HT-29 (cell line): ENCODE measurements around the gene ATP5PD. TPM values are rescaled to one million over a fixed set of nuclear protein-coding genes. Genes with fewer than 3 reads are reported as not detected.

Experiments used
- DNase-seq: peaks from one replicate; pipeline ENCODE4 v3.0.0-alpha.2; 2015; ENCODE audit warnings: low spot score
- total RNA-seq: library from RNA; depleted of rRNA; stranded (reverse); fragments of >200 nt; shearing (Covaris generic); gene quantifications from 2 replicates; pipeline ENCODE4 v1.2.3, GENCODE V29; 2014; rRNA removed

The ATP5PD gene
- 127 and 169 TPM in 2 replicates for total RNA-seq

DNA sequence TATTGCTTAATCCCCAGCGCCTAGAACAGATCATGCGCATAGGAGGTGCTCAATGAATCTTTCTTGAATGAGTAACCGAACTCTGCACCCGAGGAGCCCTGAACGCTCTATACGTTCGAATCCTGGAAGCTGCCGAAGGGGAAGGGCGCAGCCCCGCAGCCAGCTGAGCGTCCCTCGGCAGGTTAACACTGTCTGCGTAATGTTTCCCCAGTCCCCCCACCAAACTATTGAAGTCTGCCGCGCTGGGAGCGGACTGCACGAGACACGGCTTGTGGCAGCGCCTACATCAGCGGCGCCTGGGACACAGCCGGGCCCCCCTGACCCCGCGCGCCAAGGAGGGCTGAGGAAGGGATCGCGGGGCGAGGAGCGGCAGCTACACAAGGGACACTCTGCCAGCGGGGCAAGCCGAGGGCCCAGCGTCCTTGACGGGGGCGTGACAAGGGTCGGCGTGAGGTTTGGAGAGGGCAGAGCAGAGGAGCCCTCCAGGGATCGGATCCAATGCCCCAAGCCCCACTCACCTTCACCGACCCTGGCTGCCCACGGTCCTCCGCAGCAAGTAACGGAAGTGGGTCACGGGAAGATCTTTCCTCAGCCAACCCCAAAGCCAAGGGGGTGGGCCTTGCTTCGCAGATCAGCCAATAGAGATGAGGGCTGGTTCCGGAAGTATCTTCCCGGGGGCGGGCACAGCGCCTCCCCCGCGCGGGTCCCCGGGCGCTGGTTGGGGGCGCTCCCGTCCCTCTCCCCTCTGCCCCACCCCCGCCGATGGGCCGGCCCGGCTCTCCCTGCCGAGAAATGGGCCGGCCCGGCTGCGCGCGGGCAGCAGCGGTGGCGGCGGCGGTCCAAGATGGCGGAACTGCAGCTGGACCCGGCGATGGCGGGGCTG is at the start of gene ATP5PD, which contains the start of gene KCTD2:
TSS of gene ATP5PD (minus strand) at position 563 of the 883 bp plus-strand sequence. CDS start 4,319 bp downstream, outside the sequence.
TSS of gene KCTD2 (plus strand) at position 819 of the 883 bp plus-strand sequence. CDS start at position 845, 26 bp downstream.
- peak; percentile 93 for DNase-seq

DNA sequence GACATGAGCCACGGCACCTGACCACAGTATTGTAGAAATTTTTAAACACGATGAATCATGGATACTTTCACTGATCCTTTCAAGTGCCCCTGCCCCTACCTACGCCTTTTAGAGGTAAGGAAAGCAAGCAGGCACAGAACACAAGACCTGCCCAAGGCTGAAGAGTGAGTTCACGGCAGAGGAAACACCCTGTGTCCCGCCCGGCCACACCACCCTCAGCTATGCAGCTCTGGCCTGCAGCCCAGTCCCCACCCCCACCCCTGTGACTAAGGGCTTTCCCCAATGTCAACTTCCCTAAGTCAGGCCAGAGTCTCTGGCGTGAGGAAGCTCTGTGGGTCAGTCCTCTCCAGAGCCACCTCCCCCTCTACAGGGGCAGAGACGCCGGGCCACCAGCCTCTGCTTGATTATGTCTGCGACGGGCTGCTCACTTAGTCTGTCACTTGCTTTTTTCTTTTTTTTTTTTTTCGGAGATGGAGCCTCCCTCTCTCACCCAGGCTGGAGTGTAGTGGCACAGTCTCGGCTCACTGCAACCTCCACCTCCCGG is 49.4 kb upstream of the ATP5PD start:
- DNase-seq = peak; percentile 98

DNA sequence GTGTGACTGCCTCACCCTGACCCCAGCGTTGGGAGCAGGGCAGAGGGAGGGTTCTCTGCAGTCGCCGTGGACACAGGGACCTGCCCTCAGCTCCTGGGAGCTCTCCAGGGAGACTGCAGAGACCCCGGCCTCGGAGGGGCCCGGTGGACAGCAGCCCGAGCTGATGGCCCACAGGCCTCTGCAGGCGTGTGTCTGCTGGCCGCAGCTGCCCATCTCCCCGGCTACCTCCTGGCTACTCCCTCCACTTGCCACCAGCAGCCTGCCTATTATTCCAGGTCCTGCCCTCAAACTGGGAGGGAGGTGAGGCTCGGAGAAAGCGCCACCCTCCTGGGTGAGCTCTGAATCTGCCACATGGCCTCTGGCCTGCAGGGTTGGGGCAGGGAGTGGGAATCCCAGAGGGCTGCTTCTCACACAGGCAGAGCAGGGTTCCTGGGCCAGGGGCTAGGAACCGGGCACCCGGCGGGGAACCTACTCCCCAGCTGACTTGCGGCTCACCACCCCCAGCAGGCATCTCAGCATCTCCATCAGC is 48.2 kb upstream of the ATP5PD start:
- DNase-seq = peak; percentile 89

DNA sequence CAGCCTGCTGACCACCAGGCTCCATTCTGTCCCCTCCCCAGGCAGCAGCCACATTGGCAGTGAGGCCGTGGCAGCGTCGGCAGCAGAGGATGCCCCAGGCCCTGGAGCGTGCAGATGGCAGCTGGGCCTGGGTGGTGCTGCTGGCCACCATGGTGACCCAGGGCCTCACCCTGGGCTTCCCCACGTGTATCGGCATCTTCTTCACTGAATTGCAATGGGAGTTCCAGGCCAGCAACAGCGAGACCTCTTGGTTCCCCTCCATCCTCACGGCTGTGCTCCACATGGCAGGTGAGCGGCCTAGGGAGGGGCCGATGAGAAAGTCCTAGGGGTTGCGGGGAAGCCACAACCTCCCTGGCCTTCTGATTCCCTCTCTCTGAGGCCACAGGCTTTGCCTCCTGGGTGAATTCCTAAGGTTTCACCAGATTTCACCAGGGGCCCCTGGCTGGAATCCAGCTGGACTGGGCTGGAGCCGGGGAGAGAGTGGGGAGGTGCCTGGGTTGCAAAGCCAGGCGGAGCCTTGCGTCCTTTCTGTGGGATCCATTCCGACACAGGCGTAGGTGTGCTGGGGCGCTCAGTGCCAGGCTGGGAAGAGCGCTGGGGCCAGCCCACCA is 46.9 kb upstream of the ATP5PD start:
- peak; percentile 70 for DNase-seq

DNA sequence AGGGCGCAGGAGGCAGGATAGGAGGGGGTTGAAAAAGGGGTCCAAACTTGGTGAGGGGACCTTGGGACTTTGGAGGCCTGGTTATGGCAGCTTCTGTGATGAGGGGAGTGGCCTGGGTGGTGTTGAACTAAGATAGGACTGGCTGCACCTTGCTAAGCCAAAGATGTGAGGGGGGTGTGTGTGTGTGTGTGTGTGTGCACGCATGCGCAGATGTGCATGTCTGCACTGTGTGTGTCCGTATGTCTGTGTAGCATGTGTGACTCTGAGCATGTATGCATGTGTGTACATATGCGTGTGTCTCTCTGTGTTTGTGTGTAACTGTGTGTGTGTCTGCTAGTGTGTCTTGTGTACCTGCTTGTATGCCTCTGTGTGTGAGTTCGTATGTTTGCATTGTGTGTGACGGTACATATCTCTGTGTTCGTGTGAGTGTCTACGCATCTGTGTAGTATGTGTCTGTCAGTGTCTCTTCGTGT is 45.1 kb upstream of the ATP5PD start:
- no peak for DNase-seq

DNA sequence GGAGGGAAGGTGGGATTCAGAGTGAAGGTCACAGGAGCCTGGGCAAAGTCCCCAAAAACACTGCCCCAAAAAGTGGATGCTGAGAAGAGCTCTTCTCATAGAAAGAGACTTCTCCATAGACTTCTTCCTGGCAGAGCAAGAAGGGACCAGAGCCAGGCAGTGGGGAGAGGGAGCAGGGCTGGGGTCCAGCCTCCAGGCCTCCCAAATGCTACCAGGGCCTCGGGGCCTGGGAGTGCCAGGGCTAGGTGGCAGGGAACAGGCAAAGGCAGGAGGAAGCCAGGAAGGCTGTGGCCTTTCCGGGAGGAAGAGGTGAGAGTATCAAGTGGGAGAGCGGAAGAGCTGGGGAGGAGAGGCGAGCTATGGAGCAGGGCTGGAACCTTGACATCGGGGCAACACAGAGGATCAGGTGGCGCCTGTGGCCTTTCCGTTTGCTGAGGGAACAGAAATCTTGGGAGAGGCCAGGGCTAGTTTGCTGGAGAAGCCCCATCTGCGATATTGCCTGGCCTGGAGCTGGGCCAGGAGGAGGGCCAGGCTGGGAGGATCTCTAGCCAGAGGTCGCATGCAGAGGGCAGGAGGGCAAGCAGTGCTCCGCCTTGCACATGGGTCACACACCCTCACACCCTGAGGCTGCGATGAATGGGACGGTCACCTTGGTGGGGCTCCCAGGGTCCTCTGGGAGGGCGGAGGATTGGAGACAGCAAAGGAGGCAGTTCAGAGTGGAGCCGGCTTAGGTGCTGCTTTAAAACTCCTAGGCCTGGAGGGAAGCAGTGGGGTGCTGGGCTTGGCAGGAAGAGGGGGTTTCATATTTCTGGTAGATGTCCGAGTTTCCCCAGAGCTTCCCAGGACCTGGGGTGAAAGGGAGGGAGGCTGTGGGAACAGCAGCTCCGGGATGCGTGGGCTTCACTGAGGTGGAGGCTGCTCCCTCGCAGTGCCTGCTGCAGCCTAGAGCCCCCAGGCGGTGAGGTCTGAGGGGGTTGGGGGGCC is 44.4 kb upstream of the ATP5PD start:
- DNase-seq = peak; percentile 64

DNA sequence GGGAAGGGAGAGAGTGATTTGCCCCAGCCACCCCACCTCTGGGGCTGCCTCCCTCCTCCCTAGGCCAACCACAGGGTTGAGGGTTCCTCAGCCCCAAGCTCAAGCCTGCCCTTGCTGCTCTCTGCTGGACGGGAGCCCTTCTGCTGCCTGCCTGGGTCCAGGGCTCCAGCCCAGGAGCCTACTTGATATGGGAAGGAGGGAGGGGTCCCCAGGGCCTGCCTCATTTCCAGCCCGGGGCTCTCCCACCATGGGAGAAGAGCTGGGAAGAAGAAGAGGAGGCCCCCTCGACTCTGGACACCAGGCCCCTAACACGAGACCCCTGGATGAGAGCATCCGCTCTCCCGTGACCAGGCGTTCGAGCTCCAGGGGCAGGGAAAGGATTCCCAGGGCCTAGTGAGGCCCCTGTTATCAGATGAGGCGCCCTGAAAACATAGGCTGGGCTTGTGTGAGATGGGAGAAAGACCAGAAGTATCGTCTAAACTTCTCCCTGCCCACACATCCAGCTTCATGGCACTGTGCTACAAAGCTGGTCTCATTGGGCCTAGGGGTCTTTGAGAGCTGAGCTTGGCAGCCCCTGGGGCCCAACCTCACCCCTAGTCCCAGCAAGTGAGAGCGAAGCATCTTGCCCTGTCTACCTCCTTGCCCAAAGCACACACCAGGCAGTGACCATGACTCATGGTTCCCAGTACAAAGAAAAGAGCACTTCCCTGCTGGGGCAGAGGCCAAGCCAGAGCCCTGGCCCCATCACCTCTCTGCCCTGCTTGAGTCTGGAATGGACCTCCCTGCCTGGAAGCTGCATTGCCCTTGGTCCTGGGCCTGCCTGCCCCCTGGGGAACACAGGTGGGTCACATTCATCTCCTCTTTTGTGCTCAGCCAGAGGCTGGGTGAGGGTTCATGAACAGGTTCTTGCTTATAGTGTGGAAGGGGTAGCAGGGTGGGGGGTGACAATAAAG is 42.0 kb upstream of the ATP5PD start:
- DNase-seq = peak; percentile 73

DNA sequence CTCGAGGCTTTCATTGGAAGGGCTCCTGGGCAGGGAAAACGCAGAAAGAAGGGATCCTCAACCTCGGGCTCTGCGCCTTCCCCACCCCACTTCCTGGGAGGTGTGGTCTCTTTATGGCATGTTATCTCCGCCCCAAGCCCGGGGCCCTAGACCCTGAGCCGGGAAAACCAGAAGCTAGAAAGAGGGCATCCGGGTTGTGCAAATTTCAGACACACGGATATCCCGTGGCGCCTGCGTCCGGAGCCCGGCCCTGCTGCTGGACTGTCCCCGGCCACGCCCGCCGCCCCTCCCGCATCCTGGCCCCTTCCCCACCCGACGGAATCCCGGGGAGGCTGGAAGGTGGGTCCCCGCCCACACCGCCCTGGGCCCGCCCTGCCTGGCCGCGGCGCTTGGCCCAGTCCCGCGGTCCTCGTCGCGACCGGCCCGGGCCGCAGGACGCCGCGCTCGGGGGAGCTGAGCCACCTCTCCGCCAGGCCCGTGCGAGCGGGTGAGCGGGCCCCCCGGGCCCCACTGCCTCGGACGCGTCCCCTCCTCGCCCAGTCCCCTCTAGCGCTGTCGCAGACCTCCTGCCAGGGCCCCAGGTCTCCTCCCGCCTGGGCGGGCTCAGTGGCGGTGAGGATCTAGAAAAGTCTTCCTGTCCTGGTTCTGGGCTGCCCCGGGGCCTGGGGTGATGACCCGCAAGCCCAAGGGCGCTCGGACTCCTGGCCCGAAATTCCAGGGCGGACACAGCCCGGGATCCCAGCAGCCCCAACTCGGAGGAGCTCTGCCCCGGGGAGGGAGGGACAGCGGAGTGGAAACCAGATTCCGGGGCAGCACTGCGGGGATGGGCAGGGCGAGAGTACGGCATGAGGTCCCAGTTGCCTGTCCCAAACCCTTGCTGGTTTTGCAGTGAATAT is 41.0 kb upstream of the ATP5PD start, which contains the start of gene SLC16A5:
TSS of gene SLC16A5 (plus strand) at position 397 of the 896 bp plus-strand sequence. CDS start 5,683 bp downstream, outside the sequence.
- peak; percentile 93 for DNase-seq

DNA sequence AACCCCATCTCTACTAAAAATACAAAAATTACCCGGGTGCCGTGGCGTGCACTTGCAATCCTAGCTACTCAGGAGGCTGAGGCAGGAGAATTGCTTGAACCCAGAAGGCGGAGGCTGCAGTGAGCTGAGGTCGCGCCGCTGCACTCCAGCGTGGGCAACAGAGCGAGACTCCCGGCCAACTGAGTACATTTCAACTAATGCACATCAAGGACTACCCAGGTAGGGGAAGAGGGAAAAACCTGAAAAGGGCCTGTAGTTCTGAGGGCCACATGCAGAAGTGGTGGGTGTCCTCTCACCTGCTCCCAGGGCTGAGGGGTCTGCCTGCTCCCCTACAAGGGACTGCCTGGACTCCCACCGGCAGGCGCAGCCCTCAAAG is 40.4 kb upstream of the ATP5PD start:
- no peak for DNase-seq

DNA sequence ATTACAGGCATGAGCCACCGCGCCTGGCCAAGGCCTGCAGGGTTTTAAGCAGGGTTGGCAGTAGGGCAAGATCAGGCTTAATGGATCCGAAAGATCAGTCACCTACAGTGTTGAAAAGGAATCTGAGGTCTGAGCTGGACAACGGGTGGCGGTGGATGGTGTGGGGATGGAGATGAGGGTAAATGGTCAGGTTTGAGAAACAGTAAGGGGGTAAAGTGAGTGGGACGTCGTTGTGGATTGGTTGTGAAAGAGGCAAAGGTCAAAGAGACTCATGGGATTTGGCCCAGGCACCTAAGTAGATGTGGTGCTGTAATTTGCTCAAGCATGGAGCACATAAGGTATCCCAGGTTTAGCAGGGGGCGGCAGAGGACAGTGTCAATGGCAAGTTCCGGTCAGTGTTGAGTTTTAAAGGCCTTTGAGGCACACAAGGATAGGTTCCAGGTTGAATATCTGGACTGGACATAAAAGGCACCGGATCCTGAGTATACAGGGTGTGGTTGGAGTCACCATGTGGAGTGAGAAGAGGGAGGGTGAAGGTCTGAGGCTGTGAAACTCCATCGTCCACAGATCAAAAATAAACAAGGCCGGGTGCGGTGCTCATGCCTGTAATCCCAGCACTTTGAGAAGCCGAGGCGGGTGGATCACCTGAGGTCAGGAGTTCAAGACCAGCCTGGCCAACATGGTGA is 39.9 kb upstream of the ATP5PD start:
- DNase-seq = no peak

DNA sequence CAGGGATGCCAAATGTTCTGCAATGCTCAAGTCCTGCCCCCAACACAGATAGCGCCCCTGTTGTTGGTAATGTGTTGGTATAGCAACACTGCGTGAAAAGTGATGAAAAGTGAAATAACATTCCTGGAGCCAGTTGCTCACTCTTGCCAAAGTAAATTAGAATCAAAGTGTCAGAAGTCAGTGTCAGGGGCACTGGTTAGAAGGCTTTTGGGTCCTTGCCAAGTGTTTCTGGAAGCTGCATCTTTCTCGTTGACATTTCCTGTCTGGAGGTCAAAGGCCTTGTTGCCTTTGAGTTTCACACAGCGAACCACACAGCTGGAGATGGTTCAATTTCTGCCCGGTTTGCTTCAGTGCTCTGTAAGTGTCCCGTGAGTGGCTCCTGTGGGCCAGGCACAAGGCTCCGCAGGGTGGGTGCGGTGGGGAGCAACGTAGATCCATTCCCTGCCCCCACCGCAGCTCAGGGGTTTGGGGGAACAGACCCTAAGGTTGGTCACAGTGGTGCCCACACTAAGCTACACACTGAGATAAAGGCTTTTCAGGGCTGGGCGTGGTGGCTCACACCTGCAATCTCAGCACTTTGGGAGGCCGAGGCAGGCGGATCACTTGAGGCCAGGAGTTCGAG is 37.4 kb upstream of the ATP5PD start:
- DNase-seq = peak; percentile 63

DNA sequence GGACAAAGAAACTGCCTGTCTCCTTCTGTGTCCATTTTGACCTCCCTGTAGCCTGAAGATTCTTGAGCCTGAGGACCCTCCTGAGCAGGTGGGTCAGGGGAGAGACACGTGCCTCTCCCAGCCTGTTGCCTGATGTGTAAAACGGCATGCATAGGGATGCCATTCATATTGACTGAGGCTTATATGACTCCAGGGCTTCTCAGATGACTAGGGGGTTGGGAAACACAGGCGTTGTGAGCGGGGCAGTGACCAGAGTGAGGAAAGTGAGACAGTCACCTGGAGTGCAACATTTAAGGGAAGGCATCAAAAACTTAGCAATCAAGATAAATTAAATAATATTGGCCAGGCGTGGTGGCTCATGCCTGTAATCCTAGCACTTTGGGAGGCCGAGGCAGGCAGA is 35.9 kb upstream of the ATP5PD start:
- DNase-seq = no peak

DNA sequence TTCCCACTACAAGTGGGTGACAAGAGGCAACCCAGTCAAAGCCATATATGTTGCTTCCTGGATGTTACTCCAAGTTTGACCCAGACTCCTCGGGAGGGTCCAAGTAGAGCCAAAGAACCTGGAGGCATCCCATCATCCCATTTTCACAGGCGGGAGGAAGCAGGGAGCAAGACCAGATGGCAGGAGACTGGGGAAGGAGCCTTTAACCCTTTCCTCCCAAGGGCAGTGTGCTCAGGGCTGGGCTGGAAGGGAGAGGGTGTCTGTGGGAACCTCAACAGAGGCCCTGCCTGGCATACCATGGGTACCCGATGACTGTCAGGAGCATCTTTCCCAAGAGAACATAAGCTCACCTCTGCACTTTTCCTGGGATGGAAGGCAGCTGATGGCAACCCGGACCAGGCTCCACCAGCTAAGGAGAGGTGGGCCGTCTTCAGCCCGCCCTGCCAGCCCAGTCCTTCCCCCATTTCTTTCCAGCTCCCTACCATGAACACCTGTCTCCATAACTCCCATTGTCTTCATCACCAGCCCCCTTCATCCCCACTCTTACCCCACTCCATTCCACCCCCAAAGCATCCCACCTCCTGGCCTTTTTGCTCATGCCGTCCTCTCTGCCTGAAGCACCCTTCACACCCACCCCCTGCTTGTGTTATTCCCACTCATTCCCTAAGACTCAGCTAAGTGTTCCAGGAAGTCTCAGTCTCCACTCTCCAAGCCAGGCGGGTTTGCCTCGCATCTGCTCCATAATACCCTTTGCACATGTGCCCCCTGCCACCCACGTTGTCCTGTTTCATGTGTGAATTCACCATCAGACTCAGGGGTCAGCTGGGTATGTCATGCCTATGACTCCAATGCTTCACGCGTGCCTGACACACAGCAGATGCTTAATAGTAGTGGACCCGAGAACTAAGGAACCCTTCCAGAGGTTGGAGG is 35.1 kb upstream of the ATP5PD start:
- no peak for DNase-seq

DNA sequence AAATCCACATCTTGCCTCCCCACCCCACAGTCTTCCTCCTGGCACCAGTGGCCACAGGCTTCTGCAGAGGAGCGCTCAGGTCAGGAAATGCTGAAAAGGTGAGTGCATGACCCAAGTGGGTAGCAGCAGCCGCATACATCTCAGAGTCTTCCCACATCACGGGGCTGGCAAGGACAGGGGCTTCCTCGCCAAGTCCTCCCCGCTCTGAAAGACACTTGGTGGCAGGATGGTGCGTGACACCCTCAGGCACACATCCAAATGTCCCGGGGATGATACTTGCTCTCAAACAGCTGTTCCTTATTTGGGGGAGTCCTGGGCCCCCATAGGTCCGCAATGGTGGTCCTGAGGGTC is 32.2 kb upstream of the ATP5PD start:
- no peak for DNase-seq

DNA sequence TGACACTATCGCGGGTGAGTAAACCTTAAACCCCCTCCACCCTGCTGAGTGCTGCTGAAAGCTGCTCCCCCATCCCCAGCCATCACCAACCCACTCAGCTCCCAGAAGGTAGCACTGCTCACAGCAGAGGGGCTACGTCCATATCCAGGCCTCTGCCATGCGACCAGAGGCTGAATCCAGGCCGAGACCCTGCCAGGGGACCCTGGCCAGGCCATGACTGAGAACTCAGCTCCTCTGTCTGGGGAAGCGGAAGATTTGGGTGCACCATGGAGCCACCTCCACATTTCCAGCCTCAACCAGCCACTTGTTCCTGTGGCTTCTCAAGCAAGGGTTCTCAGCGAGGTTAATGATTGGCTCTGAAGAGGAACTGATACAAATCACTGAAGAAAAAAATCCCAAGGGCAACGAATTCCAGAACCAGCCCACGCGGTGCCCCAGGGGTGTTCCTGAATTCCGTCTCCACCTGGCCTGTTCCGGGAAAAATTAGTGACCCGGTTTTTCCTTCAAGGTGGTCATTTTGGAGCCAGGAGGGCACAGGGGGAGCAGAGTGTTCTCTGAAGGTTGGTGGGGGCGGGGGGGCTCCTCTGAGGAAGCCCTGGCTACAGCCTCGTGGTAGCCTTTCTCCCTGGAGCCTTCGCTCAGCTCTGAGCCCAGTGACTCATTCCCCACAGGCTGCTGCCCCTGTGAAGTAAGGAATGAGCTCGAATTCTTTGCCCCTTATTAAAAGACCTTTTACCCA is 31.7 kb upstream of the ATP5PD start:
- DNase-seq = peak; percentile 81
